GM19023 (cell line): Measurements from ENCODE around the gene NDST3.
"Not testable (repeated sequence)": the region's sequence is repeated elsewhere in the genome, so short reads cannot be mapped to it uniquely, and the experiment has no call there.

ENCODE experiments used
- ATAC-seq: cut with Tn5 transposase; IDR thresholded peaks from one replicate; pipeline ENCODE4 v1.9.1; 2021; ENCODE audit warnings: mild to moderate bottlenecking, moderate library complexity; ENCODE audit not compliant: unreplicated experiment

The NDST3 gene

DNA sequence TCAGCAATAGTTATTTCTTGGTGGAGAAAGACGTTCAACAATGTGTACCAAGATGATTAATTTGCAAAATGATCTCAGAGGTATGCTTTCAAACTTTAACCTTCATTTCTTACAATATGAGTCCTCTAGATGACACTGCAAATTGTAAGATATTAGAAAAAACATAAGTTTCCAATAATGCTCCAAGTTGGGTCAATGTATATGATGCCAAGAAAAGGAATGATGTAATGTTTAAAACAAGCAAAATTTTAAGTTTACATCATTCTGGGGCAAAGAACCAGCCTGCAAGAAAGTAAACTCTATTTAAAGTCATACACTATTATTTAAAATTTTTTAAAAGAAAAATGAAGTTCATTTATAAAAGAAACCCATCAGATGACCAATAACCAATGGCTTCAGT lies 262.4 kb downstream of the NDST3 start:
- no peak for ATAC-seq

DNA sequence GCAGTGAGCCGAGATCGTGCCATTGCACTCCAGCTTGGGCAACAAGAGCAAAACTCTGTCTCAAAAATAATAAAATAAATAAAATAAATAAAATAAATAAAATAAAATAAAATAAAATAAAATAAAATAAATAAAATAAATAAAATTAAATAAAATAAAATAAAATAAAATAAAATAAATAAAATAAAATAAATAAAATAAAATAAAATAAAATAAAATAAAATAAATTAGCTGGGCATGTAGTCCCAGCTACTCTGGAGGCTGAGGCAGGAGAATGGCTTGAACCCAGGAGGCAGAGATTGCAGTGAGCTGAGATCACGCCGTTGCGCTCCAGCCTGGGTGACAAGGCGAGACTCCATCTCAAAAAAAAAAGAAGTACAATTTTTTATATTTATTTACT lies 265.3 kb downstream of the NDST3 start:
- ATAC-seq, result not testable (repeated sequence)

DNA sequence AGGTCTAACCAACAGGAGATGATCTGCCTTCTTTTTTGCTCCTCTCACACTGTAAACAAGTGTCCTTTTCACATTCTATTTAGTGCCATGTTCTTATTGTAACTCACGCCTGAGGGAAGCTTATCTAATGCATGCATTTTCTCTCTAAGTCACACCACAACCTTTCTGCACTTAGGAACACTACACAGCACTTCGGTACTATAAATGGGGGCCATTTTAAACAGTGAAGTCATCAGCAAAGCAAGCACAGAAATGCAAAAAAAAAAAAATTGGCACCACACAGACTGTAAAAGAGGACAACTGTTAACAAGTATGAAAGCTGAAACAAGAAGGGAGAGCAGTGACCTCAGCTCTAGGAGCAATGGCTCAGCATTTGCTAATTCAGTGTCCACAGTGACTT lies 273.4 kb downstream of the NDST3 start:
- ATAC-seq, result no peak
